Measurements from ENCODE around the gene ARHGEF28.

The ARHGEF28 gene

DNA sequence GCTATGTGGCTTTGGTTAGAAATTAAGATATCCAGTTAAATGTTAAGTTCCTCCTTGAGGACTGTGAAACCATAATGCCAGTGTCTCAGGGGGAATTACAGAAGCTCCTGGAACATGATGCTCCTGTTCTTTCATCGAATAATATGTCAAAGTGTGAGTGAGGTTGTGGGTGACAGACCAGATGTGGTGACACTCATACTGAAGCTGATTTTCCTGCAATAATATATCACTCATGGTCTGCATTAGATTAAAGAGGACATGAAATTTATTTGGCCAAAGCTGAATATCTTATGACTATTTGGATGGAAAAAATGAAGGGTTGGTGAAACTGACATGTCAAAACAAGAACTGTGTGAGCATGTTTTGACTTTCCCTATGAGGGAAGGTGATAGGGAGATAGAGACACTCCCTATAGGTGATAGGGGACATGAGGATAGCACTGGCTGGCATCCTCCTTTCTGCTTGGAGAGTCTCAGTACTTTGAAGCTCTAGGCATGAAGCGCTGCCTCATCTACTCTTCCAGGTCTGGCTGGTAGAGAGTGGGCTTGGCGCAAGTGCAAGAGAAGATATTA is 173.5 kb downstream of the ARHGEF28 start:
- no peak overlapping the region for H3K4me3 ChIP-seq (ENCODE audit: low read depth, low read length)
- no peaks in the 10 kb centered on the region for H3K27me3 ChIP-seq (replicated peaks)
- H3K27ac ChIP-seq = no peak overlapping the region
- no peak for TF ChIP-seq CTCF (IDR thresholded peaks at IDR 0.05; ENCODE audit: low read depth, low read length, missing control alignments)
- in situ Hi-C loops (cut with HindIII; ENCODE audit: low pct_ligation_motif_present, low sequenced_read_pairs) = loop anchor here (25.0 kb wide), 1 partner anchor 212 kb away; no protein-coding TSS in a partner anchor
- no peaks in the 10 kb centered on the region for H3K36me3 ChIP-seq (replicated peaks)
- no peak for DNase-seq

GRCh38 chr5:73801686-73802085 is 175.7 kb downstream of the ARHGEF28 start:
- no peak overlapping the region for H3K27ac ChIP-seq
- no peak overlapping the region for H3K4me3 ChIP-seq (ENCODE audit: low read depth, low read length)
- no peak for DNase-seq
- no peaks in the 10 kb centered on the region for H3K36me3 ChIP-seq (replicated peaks)
- no peaks in the 10 kb centered on the region for H3K27me3 ChIP-seq (replicated peaks)
- in situ Hi-C loops (cut with HindIII; ENCODE audit: low pct_ligation_motif_present, low sequenced_read_pairs) = no loop called here
- TF ChIP-seq CTCF (IDR thresholded peaks at IDR 0.05; ENCODE audit: low read depth, low read length, missing control alignments) = no peak

- TF ChIP-seq CTCF (IDR thresholded peaks at IDR 0.05; ENCODE audit: low read depth, low read length, missing control alignments) = no peak
- Histone ChIP-seq H3K27ac (no peak overlapping the region), H3K36me3 (replicated peaks) (no peaks in the 10 kb centered on the region), H3K4me3 (ENCODE audit: low read depth, low read length) (no peak overlapping the region), H3K27me3 (replicated peaks) (no peaks in the 10 kb centered on the region)
- DNase-seq = no peak
- in situ Hi-C loops (cut with HindIII; ENCODE audit: low pct_ligation_motif_present, low sequenced_read_pairs) = no loop called here
Measured at GRCh38 chr5:73805449-73805848, 179.5 kb downstream of the ARHGEF28 start.

DNA sequence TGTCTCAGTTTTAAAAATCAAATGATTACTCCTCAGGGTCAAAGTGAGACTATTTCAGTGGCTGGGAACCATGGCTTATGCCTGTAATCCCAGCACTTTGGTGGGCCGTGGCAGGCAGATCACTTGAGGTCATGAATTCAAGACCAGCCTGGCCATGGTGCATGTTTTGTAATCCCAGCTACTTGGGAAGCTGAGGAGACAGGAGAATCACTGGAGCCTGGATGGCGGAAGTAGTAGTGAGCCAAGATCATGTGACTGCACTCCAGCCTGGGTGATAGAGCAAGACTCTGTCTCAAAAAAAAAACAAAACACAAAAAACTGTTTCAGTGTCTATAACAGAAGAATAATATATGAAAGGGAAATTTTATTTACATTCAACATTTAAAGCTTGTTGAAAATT is 182.9 kb downstream of the ARHGEF28 start:
- TF ChIP-seq CTCF (IDR thresholded peaks at IDR 0.05; ENCODE audit: low read depth, low read length, missing control alignments) = no peak
- in situ Hi-C loops (cut with HindIII; ENCODE audit: low pct_ligation_motif_present, low sequenced_read_pairs) = no loop called here
- Histone ChIP-seq H3K27me3 (replicated peaks) (no peaks in the 10 kb centered on the region), H3K27ac (no peak overlapping the region), H3K36me3 (replicated peaks) (no peaks in the 10 kb centered on the region), H3K4me3 (ENCODE audit: low read depth, low read length) (no peak overlapping the region)
- DNase-seq = no peak

- TF ChIP-seq CTCF (IDR thresholded peaks at IDR 0.05; ENCODE audit: low read depth, low read length, missing control alignments) = no peak
- Histone ChIP-seq H3K4me3 (ENCODE audit: low read depth, low read length) (no peak overlapping the region), H3K36me3 (replicated peaks) (no peaks in the 10 kb centered on the region), H3K27ac (no peak overlapping the region), H3K27me3 (replicated peaks) (no peaks in the 10 kb centered on the region)
- in situ Hi-C loops (cut with HindIII; ENCODE audit: low pct_ligation_motif_present, low sequenced_read_pairs) = no loop called here
- no peak for DNase-seq
Measured at GRCh38 chr5:73810429-73810828, 184.4 kb downstream of the ARHGEF28 start.

GRCh38 chr5:73812457-73812856 is 186.5 kb downstream of the ARHGEF28 start:
- no peaks in the 10 kb centered on the region for H3K27me3 ChIP-seq (replicated peaks)
- no peak for TF ChIP-seq CTCF (IDR thresholded peaks at IDR 0.05; ENCODE audit: low read depth, low read length, missing control alignments)
- H3K4me3 ChIP-seq (ENCODE audit: low read depth, low read length) = no peak overlapping the region
- no peak overlapping the region for H3K27ac ChIP-seq
- DNase-seq = no peak
- in situ Hi-C loops (cut with HindIII; ENCODE audit: low pct_ligation_motif_present, low sequenced_read_pairs) = no loop called here
- no peaks in the 10 kb centered on the region for H3K36me3 ChIP-seq (replicated peaks)

All from brain microvascular endothelial cell (primary cell).